BLaER1 (cell line): ENCODE results near the gene EVC.

ENCODE experiments used
- H3K27ac ChIP-seq: shearing (Covaris generic); formaldehyde crosslinking; 2 replicates; pipeline ENCODE4 v1.8.1; 2022
- H3K27me3 ChIP-seq: shearing (Covaris generic); formaldehyde crosslinking; 2 replicates; pipeline ENCODE4 v1.8.1; 2022
- H3K36me3 ChIP-seq: shearing (Covaris generic); formaldehyde crosslinking; 2 replicates; pipeline ENCODE4 v1.8.1; 2022
- H3K4me1 ChIP-seq: shearing (Covaris generic); formaldehyde crosslinking; 2 replicates; pipeline ENCODE4 v1.8.1; 2022
- H3K4me2 ChIP-seq: shearing (Covaris generic); formaldehyde crosslinking; 2 replicates; pipeline ENCODE4 v1.8.1; 2022
- H3K4me3 ChIP-seq: shearing (Covaris generic); formaldehyde crosslinking; 2 replicates; pipeline ENCODE4 v1.8.1; 2022
- H3K9ac ChIP-seq: shearing (Covaris generic); formaldehyde crosslinking; 2 replicates; pipeline ENCODE4 v1.8.1; 2022
- H3K9me3 ChIP-seq: shearing (Covaris generic); formaldehyde crosslinking; 2 replicates; pipeline ENCODE4 v1.8.1; 2022
- H4K20me1 ChIP-seq: shearing (Covaris generic); formaldehyde crosslinking; 2 replicates; pipeline ENCODE4 v1.8.1; 2022
- Cebpa-rat ChIP-seq: shearing (Covaris generic); IDR thresholded peaks from 2 replicates; pipeline ENCODE4 v1.8.1; 2022

The EVC gene

GRCh38 chr4:5759236-5760075 lies 48.5 kb downstream of the EVC start:
- H3K4me2 ChIP-seq = no peak overlapping the region

GRCh38 chr4:5760246-5760645 lies 49.2 kb downstream of the EVC start:
- no peaks in the 10 kb centered on the region for H3K27me3 ChIP-seq
- peaks cover 25% of the 10 kb centered on the region for H3K36me3 ChIP-seq
- H3K4me2 ChIP-seq = no peak overlapping the region
- no peaks in the 10 kb centered on the region for H4K20me1 ChIP-seq
- H3K27ac ChIP-seq = no peak overlapping the region
- no peak overlapping the region for H3K9ac ChIP-seq
- H3K4me1 ChIP-seq = no peaks in the 10 kb centered on the region
- no peak for TF ChIP-seq Cebpa-rat
- no peaks in the 10 kb centered on the region for H3K9me3 ChIP-seq
- H3K4me3 ChIP-seq = no peak overlapping the region

More at GRCh38 chr4:5759236-5760075, 48.5 kb downstream of the EVC start:
- Histone ChIP-seq H3K9me3 (no peaks in the 10 kb centered on the region), H3K36me3 (peaks cover 27% of the 10 kb centered on the region), H3K4me3 (no peak overlapping the region), H3K9ac (no peak overlapping the region), H4K20me1 (no peaks in the 10 kb centered on the region), H3K27me3 (no peaks in the 10 kb centered on the region), H3K27ac (no peak overlapping the region), H3K4me1 (no peaks in the 10 kb centered on the region)
- TF ChIP-seq Cebpa-rat = no peak

GRCh38 chr4:5760936-5761480 lies 50.0 kb downstream of the EVC start:
- no peaks in the 10 kb centered on the region for H3K4me1 ChIP-seq
- H4K20me1 ChIP-seq = no peaks in the 10 kb centered on the region
- H3K27ac ChIP-seq = no peak overlapping the region
- no peak overlapping the region for H3K4me3 ChIP-seq
- H3K9me3 ChIP-seq = no peaks in the 10 kb centered on the region
- no peak overlapping the region for H3K4me2 ChIP-seq
- peaks cover 25% of the 10 kb centered on the region for H3K36me3 ChIP-seq
- H3K27me3 ChIP-seq = no peaks in the 10 kb centered on the region
- H3K9ac ChIP-seq = no peak overlapping the region
- no peak for TF ChIP-seq Cebpa-rat

GRCh38 chr4:5770051-5770450 lies 59.0 kb downstream of the EVC start:
- H3K27me3 ChIP-seq = no peaks in the 10 kb centered on the region
- no peak overlapping the region for H3K27ac ChIP-seq
- H4K20me1 ChIP-seq = no peaks in the 10 kb centered on the region
- no peak overlapping the region for H3K4me2 ChIP-seq
- H3K9me3 ChIP-seq = peaks cover 28% of the 10 kb centered on the region
- no peak overlapping the region for H3K4me3 ChIP-seq
- H3K4me1 ChIP-seq = no peaks in the 10 kb centered on the region
- no peak for TF ChIP-seq Cebpa-rat
- H3K36me3 ChIP-seq = peaks cover 25% of the 10 kb centered on the region
- no peak overlapping the region for H3K9ac ChIP-seq

- H3K9ac ChIP-seq = no peak overlapping the region
- H3K9me3 ChIP-seq = peaks cover 44% of the 10 kb centered on the region
- no peak for TF ChIP-seq Cebpa-rat
- H3K4me1 ChIP-seq = no peaks in the 10 kb centered on the region
- H3K27ac ChIP-seq = no peak overlapping the region
- H3K27me3 ChIP-seq = no peaks in the 10 kb centered on the region
- no peak overlapping the region for H3K4me2 ChIP-seq
- no peaks in the 10 kb centered on the region for H4K20me1 ChIP-seq
- H3K36me3 ChIP-seq = peaks cover 37% of the 10 kb centered on the region
- no peak overlapping the region for H3K4me3 ChIP-seq
Measured at GRCh38 chr4:5772528-5773270, 61.7 kb downstream of the EVC start.

GRCh38 chr4:5773271-5773555 lies 62.2 kb downstream of the EVC start:
- Histone ChIP-seq H3K36me3 (peaks cover 32% of the 10 kb centered on the region), H3K27me3 (no peaks in the 10 kb centered on the region), H3K27ac (no peak overlapping the region), H3K4me3 (no peak overlapping the region), H4K20me1 (no peaks in the 10 kb centered on the region), H3K4me2 (no peak overlapping the region), H3K4me1 (no peaks in the 10 kb centered on the region), H3K9me3 (peaks cover 40% of the 10 kb centered on the region), H3K9ac (no peak overlapping the region)
- no peak for TF ChIP-seq Cebpa-rat

DNA sequence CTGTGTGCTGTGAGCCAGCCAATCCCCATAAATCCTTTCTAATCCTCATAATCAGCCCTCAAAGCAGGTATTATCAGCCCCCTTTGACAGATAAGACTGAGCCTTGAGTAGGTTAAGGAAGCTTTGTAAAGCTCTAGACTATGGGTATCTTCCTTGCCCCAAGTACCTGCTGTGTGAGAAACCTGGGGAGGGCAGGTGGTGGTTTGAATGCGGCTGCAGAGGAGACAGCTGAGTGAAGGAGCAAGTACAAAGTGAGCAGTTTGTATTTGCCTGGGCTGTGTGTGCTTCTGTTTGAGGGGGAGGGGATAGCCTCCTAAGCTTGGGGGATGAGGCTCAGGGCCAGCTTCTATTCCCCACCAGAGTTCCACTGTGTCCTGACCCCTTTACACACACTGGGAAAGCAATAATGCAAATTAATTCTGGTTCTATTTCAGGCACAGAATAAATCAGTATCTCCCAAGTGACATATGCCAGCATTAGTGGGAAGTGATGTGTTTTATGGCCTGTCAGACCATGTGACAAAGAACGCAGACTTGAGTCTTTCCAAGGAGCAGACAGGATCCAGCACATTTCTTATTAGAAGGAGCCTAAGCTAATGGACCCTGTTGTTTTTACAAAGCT lies 63.5 kb downstream of the EVC start:
- Histone ChIP-seq H3K4me3 (no peak overlapping the region), H3K9me3 (peaks cover 27% of the 10 kb centered on the region), H3K27ac (no peak overlapping the region), H3K36me3 (peaks cover 21% of the 10 kb centered on the region), H3K4me1 (no peaks in the 10 kb centered on the region), H3K4me2 (no peak overlapping the region), H3K27me3 (no peaks in the 10 kb centered on the region), H4K20me1 (no peaks in the 10 kb centered on the region), H3K9ac (no peak overlapping the region)
- no peak for TF ChIP-seq Cebpa-rat

DNA sequence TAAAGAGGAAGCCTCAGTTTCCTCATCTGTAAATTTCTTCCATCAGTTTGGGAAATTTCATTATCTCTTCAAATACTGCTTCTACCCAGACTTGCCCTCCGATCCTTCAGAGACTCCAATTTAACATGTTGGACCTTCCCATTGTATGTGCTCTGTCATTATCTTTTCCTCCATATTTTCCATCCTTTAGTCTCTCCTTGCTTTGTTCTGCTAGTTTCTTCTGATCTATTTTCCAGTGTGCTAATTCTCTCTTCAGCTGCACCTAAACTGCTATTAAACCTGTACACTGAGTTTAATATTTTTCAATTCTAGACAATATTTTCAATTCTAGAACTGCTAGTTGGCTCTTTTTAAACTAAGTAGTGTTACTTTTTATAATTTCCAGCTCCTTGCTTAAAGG lies 65.5 kb downstream of the EVC start:
- Histone ChIP-seq H3K27ac (no peak overlapping the region), H3K27me3 (no peaks in the 10 kb centered on the region), H3K4me3 (no peak overlapping the region), H3K4me2 (no peak overlapping the region), H3K36me3 (peaks cover 12% of the 10 kb centered on the region; the same call in 1 of the 2 replicates), H3K4me1 (no peaks in the 10 kb centered on the region), H3K9me3 (peaks cover 18% of the 10 kb centered on the region), H3K9ac (no peak overlapping the region), H4K20me1 (no peaks in the 10 kb centered on the region)
- no peak for TF ChIP-seq Cebpa-rat

DNA sequence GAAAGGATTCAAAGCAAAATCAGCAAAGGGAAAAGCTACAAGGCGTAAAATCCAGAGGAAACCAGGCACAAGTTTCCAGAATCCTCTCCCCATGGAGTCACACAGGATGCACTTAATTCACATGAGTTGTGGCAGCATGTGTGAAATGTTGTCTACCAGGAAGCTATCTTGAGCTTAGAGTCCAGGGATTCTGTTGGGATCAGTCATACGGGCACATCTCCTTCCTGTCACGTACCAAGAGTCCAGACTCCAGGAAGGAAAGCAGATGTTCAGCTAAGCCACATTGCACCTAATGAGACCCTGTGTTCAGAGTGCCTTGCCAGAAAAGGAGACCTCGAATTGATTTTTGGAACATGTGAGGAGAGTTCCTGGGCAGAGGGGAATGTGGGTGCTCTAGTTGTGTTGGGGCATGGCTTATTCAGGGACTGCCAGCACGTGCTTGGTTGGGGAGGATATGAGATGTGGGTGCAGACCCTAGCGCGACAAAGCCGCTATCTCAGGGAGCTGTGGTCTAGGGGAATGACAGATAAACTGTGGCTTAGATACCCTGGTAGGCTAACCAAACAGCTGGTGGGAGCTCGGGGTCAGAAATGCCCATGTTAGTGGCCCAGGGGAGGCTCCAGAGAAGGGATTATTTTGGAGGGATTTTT lies 70.0 kb downstream of the EVC start:
- H3K4me3 ChIP-seq = no peak overlapping the region
- peaks cover 42% of the 10 kb centered on the region for H3K36me3 ChIP-seq
- H4K20me1 ChIP-seq = no peaks in the 10 kb centered on the region
- no peaks in the 10 kb centered on the region for H3K4me1 ChIP-seq
- H3K27me3 ChIP-seq = no peaks in the 10 kb centered on the region
- peaks cover 18% of the 10 kb centered on the region for H3K9me3 ChIP-seq
- H3K9ac ChIP-seq = no peak overlapping the region
- TF ChIP-seq Cebpa-rat = no peak
- no peak overlapping the region for H3K27ac ChIP-seq
- H3K4me2 ChIP-seq = no peak overlapping the region
